Measurements from ENCODE around the gene CMPK1. TPM values are rescaled to one million over a fixed set of nuclear protein-coding genes. Genes with fewer than 3 reads are reported as not detected.

The CMPK1 gene
- polyA plus RNA-seq, 1 donor (not counting 4 experiments of a cell fraction or from before 2014, with no cell fraction given): 63.8 TPM

GRCh38 chr1:47325528-47325927 lies 8.1 kb upstream of the CMPK1 start:
- TF ChIP-seq EZH2 (IDR thresholded peaks at IDR 0.05; ENCODE audit: low read length) (no peak), CTCF (optimal IDR thresholded peaks at IDR 0.05 in 1 of 3, IDR thresholded peaks at IDR 0.05 in 1 of 3, conservative IDR thresholded peaks at IDR 0.05 in 1 of 3; ENCODE audit: extremely low read depth in 1 of 3, insufficient read depth in 2 of 3, low read length in 3 of 3) (no peak)
- no peaks in the 10 kb centered on the region for H4K20me1 ChIP-seq (ENCODE audit: control insufficient read depth, extremely low read depth, insufficient read depth, low read length)
- H3K9ac ChIP-seq (ENCODE audit: control insufficient read depth, extremely low read depth, insufficient read depth, low read length): no peak overlapping the region
- dilution Hi-C loops (cut with MboI; ENCODE audit: extremely low pct_ligation_motif_present, low sequenced_read_pairs): no loop called here
- H3K4me1 ChIP-seq (ENCODE audit: control insufficient read depth, extremely low read depth, insufficient read depth, low read length): peaks cover 7% of the 10 kb centered on the region
- FAIRE-seq (peak; percentile 79), DNase-seq (ENCODE audit: low read depth, low spot score) (no peak)
- H2AFZ ChIP-seq (ENCODE audit: control insufficient read depth, low read length): no peak overlapping the region
- no peak overlapping the region for H3K27ac ChIP-seq (ENCODE audit: control insufficient read depth, insufficient read depth, low read length)
- H3K9me1 ChIP-seq (ENCODE audit: control insufficient read depth, extremely low read depth, insufficient read depth, low read length): no peaks in the 10 kb centered on the region
- no peaks in the 10 kb centered on the region for H3K9me3 ChIP-seq (ENCODE audit: control insufficient read depth, low read depth, low read length)
- no peak overlapping the region for H3K4me3 ChIP-seq (ENCODE audit: control insufficient read depth in 2 of 3, extremely low read depth in 1 of 3, insufficient read depth in 2 of 3, low read depth in 1 of 3, low read length in 3 of 3)
- no peaks in the 10 kb centered on the region for H3K79me2 ChIP-seq (ENCODE audit: control insufficient read depth, insufficient read depth, low read length)
- H3K36me3 ChIP-seq (ENCODE audit: control insufficient read depth in 2 of 2, extremely low read depth in 1 of 2, insufficient read depth in 2 of 2, low read length in 2 of 2): no peaks in the 10 kb centered on the region
- no peak overlapping the region for H3K4me2 ChIP-seq (ENCODE audit: control insufficient read depth, extremely low read depth, insufficient read depth, low read depth, low read length)
- no peaks in the 10 kb centered on the region for H3K27me3 ChIP-seq (ENCODE audit: control insufficient read depth, extremely low read depth, insufficient read depth, low read length)

GRCh38 chr1:47326271-47326670 lies 7.3 kb upstream of the CMPK1 start:
- Histone ChIP-seq H3K9ac (ENCODE audit: control insufficient read depth, extremely low read depth, insufficient read depth, low read length) (no peak overlapping the region), H3K9me1 (ENCODE audit: control insufficient read depth, extremely low read depth, insufficient read depth, low read length) (no peaks in the 10 kb centered on the region), H3K4me1 (ENCODE audit: control insufficient read depth, extremely low read depth, insufficient read depth, low read length) (peaks cover 7% of the 10 kb centered on the region), H3K27ac (ENCODE audit: control insufficient read depth, insufficient read depth, low read length) (no peak overlapping the region), H3K79me2 (ENCODE audit: control insufficient read depth, insufficient read depth, low read length) (no peaks in the 10 kb centered on the region), H3K9me3 (ENCODE audit: control insufficient read depth, low read depth, low read length) (no peaks in the 10 kb centered on the region), H4K20me1 (ENCODE audit: control insufficient read depth, extremely low read depth, insufficient read depth, low read length) (no peaks in the 10 kb centered on the region), H3K36me3 (ENCODE audit: control insufficient read depth in 2 of 2, extremely low read depth in 1 of 2, insufficient read depth in 2 of 2, low read length in 2 of 2) (no peaks in the 10 kb centered on the region), H2AFZ (ENCODE audit: control insufficient read depth, low read length) (no peak overlapping the region), H3K4me2 (ENCODE audit: control insufficient read depth, extremely low read depth, insufficient read depth, low read depth, low read length) (no peak overlapping the region), H3K27me3 (ENCODE audit: control insufficient read depth, extremely low read depth, insufficient read depth, low read length) (no peaks in the 10 kb centered on the region), H3K4me3 (ENCODE audit: control insufficient read depth in 2 of 3, extremely low read depth in 1 of 3, insufficient read depth in 2 of 3, low read depth in 1 of 3, low read length in 3 of 3) (no peak overlapping the region)
- DNase-seq (ENCODE audit: low read depth, low spot score) (no peak), FAIRE-seq (no peak)
- dilution Hi-C loops (cut with MboI; ENCODE audit: extremely low pct_ligation_motif_present, low sequenced_read_pairs): no loop called here
- TF ChIP-seq CTCF (optimal IDR thresholded peaks at IDR 0.05 in 1 of 3, IDR thresholded peaks at IDR 0.05 in 1 of 3, conservative IDR thresholded peaks at IDR 0.05 in 1 of 3; ENCODE audit: extremely low read depth in 1 of 3, insufficient read depth in 2 of 3, low read length in 3 of 3): no peak
- TF ChIP-seq EZH2 (IDR thresholded peaks at IDR 0.05; ENCODE audit: low read length): no peak
